CD8-positive, alpha-beta memory T cell (primary cell): ENCODE measurements around the gene BLOC1S3. TPM values are rescaled to one million over a fixed set of nuclear protein-coding genes. Genes with fewer than 3 reads are reported as not detected.
A peak's percentile ranks its signal among the peaks of the same experiment; 100 is the strongest.

Experiments used
- CTCF ChIA-PET: fragments of 350-600 bp; sonication (Branson Sonifier 250); formaldehyde crosslinking; loops from one replicate; lab custom pipeline; 2021; ENCODE audit warnings: antibody characterized with exemption; lab: Charles Lee
- POLR2A ChIA-PET: fragments of 350-600 bp; sonication (Branson Sonifier 250); formaldehyde crosslinking; loops from one replicate; lab custom pipeline; 2021; ENCODE audit warnings: antibody characterized with exemption; lab: Charles Lee
- DNase-seq, 5 donors: peaks; one replicate each; pipeline versions ENCODE4 v3.0.0 to v3.0.0-alpha.2; 2020 to 2022; ENCODE audit warnings: mixed read lengths in 1 of 5
- H3K27ac ChIP-seq: one replicate; pipeline ENCODE4 v1.7.0; 2013; ENCODE audit warnings: low read depth, mild to moderate bottlenecking, low read length, moderate library complexity
- H3K27me3 ChIP-seq: 2 replicates; pipeline ENCODE4 v1.7.0; 2013; ENCODE audit warnings: low read length, mild to moderate bottlenecking; ENCODE audit not compliant: insufficient read depth, poor library complexity, severe bottlenecking
- H3K36me3 ChIP-seq: 2 replicates; pipeline ENCODE4 v1.7.0; 2013; ENCODE audit warnings: mild to moderate bottlenecking, low read length, moderate library complexity; ENCODE audit not compliant: insufficient read depth
- H3K4me1 ChIP-seq: 2 replicates; pipeline ENCODE4 v1.7.0; 2013; ENCODE audit warnings: mild to moderate bottlenecking, low read length, moderate library complexity; ENCODE audit not compliant: insufficient read depth
- H3K4me3 ChIP-seq: 2 replicates; pipeline ENCODE4 v1.7.0; 2013; ENCODE audit warnings: mild to moderate bottlenecking, low read length
- H3K9me3 ChIP-seq: 2 replicates; pipeline ENCODE4 v1.7.0; 2013; ENCODE audit warnings: mild to moderate bottlenecking, low read length
- H3K27ac Mint-ChIP-seq, 8 donors: one replicate each; pipeline ENCODE4 v1.8.0; 2020 to 2021; ENCODE audit warnings: mixed read lengths in 8 of 8, mild to moderate bottlenecking in 6 of 8, inconsistent platforms in 3 of 8, moderate library complexity in 3 of 8
- H3K27me3 Mint-ChIP-seq, 2 donors: one replicate each; pipeline ENCODE4 v1.8.0; 2020 to 2021; ENCODE audit warnings: mixed read lengths in 2 of 2, mild to moderate bottlenecking in 1 of 2, moderate library complexity in 1 of 2
- H3K36me3 Mint-ChIP-seq, 3 donors: one replicate each; pipeline ENCODE4 v1.8.0; 2020 to 2021; ENCODE audit warnings: mixed read lengths in 3 of 3, inconsistent platforms in 1 of 3, mild to moderate bottlenecking in 1 of 3
- H3K4me1 Mint-ChIP-seq, 3 donors: one replicate each; pipeline ENCODE4 v1.8.0; 2020 to 2021; ENCODE audit warnings: mixed read lengths in 3 of 3, inconsistent platforms in 1 of 3, mild to moderate bottlenecking in 1 of 3
- H3K4me3 Mint-ChIP-seq, 7 donors: one replicate each; pipeline ENCODE4 v1.8.0; 2020 to 2021; ENCODE audit warnings: mixed read lengths in 7 of 7, mild to moderate bottlenecking in 6 of 7, moderate library complexity in 4 of 7, inconsistent platforms in 2 of 7
- H3K9me3 Mint-ChIP-seq, 5 donors: one replicate each; pipeline ENCODE4 v1.8.0; 2020 to 2022; ENCODE audit warnings: mixed read lengths in 5 of 5, mild to moderate bottlenecking in 3 of 5, moderate library complexity in 2 of 5, inconsistent platforms in 1 of 5
- polyA plus RNA-seq: library from polyadenylated mRNA; unstranded; fragments of 300-500 nt; fragmentation: Illumina TruSeq; gene quantifications from one replicate; pipeline ENCODE4 v1.2.3, GENCODE V29; 2021
- total RNA-seq, 2 experiments: library from RNA; stranded (reverse); gene quantifications; one replicate each; pipeline ENCODE4 v1.2.3, GENCODE V29; 2021

The BLOC1S3 gene
- total and polyA plus RNA-seq, 3 experiments from 2014 or later: 12.4 to 19.9 (median 12.4) TPM

DNA sequence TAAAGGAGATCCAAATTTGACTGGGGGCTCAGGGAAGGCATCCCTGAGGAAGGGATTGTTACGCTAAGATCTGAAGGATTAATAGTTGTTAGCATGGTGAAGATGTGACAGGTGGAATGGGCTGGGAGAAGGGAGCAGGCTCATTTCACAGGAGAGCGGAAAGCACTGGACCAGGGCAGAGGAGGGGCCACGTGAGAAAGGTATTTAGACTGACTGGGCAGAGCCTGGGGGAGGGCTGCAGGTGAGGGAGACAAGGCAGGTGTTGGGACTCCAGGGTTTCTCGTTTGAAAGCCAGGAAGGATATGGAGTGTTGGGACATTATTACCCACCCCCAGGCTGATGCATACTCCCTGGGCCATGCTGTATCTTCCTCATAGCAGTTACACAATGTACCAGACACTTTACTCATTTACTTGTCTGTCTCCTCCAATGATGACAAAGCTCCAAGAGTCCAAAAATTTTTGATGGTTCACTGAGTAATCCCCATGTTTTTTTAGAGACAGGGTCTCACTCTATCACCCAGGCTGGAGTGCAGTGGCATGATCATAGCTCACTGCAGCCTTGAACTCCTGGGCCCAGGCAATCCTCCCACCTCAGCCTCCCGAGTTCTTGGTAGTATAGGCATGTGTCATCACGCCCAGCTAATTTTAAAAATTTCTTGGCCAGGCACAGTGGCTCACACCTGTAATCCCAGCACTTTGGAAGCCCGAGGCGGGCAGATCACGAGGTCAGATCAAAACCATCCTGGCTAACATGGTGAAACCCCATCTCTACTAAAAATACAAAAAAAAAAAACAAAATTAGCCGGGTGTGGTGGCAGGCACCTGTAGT is 2.9 kb upstream of the BLOC1S3 start:
- ChIA-PET POLR2A (no interaction called here), CTCF (no interaction called here)
- Histone ChIP-seq H3K9me3 (no peaks in the 10 kb centered on the region), H3K36me3 (no peaks in the 10 kb centered on the region), H3K27ac (no peak overlapping the region), H3K4me1 (peaks cover 49% of the 10 kb centered on the region), H3K4me3 (no peak overlapping the region), H3K27me3 (no peaks in the 10 kb centered on the region)
- H3K4me3 Mint-ChIP-seq: peak overlapping the region in 6 of 7 donors; percentile 5 to 79 (median 36)
- H3K4me1 Mint-ChIP-seq: peaks cover 39 to 56% (median 45%) of the 10 kb centered on the region in 3 donors
- no peaks in the 10 kb centered on the region for H3K9me3 Mint-ChIP-seq
- peak overlapping the region in 6 of 8 donors; percentile 7 to 71 (median 50) for H3K27ac Mint-ChIP-seq
- no peak for DNase-seq
- no peaks in the 10 kb centered on the region for H3K27me3 Mint-ChIP-seq
- peaks cover 0 to 15% (median 0%) of the 10 kb centered on the region in 3 donors for H3K36me3 Mint-ChIP-seq

DNA sequence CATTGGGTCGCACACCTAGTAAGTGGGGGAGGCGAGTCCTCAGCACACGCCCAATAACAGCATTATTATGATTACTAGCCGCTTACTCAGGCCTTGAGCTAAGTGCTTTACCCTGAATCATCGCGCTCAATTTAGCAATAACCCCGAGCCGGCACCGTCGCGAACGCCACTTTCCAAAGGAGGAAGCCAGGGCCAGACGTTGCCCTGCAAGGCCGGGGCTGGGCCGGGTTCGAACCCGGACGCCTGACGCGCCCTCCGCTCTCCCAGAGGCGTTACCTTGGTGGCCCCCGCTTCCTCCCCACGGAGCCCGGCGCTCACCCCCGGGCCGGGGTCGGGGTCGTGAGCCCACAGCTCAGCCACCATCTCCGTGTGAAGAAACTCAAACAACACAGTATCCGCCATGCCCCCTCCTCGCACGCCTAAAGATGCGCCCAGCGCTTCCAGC is 745 bp upstream of the BLOC1S3 start, which contains the start of gene TRAPPC6A:
TRAPPC6A (minus strand) TSS at position 421 of the 445 bp plus-strand sequence; CDS start at position 402, 19 bp downstream.
- Histone ChIP-seq H3K4me1 (peaks cover 39% of the 10 kb centered on the region), H3K27ac (peak within 1 kb of the TSS; percentile 94), H3K36me3 (peaks cover 9% of the 10 kb centered on the region), H3K4me3 (peak within 1 kb of the TSS; percentile 99), H3K27me3 (no peaks in the 10 kb centered on the region), H3K9me3 (no peaks in the 10 kb centered on the region)
- Mint-ChIP-seq H3K36me3 (peaks cover 0 to 28% (median 3%) of the 10 kb centered on the region in 3 donors), H3K4me3 (peak within 1 kb of the TSS; percentile 82 to 95 (median 91)), H3K4me1 (peaks cover 36 to 52% (median 42%) of the 10 kb centered on the region in 3 donors), H3K27ac (peak within 1 kb of the TSS; percentile 77 to 98 (median 95)), H3K27me3 (no peaks in the 10 kb centered on the region), H3K9me3 (no peaks in the 10 kb centered on the region)
- DNase-seq: no peak
- ChIA-PET POLR2A (interaction anchor here (1.0 to 2.8 kb wide), 6 partner anchors 10 to 725 kb away, joined by 4 to 24 read pairs (median 5); partner anchors contain the start of genes MYPOP and PPP1R37), CTCF (interaction anchor here (1.1 to 2.0 kb wide), 9 partner anchors 10 to 91 kb away, joined by 3 to 16 read pairs (median 5); partner anchors contain the start of gene PPP1R37)

DNA sequence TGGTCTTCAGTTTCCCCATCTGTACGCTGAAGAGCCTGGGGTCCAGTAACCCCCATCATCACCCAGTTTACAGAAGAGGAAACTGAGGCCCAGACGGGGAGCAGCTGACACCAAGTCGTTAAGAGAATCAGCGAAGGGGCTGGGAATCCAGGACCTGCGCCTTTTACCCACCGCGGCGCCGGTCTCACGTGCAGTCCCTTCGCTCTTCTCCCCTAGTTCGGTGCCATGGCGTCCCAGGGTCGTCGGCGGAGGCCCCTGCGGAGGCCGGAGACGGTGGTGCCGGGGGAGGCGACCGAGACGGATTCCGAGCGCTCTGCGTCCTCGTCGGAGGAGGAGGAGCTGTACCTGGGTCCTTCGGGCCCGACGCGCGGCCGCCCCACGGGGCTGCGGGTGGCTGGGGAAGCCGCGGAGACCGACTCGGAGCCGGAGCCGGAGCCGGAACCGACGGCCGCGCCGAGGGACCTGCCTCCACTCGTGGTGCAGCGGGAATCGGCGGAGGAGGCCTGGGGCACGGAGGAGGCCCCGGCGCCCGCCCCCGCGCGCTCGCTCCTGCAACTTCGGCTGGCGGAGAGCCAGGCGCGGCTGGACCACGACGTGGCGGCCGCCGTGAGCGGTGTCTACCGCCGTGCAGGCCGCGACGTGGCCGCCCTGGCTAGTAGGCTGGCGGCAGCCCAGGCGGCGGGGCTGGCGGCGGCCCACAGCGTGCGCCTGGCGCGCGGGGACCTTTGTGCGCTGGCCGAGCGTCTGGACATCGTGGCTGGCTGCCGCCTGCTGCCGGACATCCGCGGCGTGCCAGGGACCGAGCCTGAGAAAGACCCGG is 698 bp downstream of the BLOC1S3 start:
- Mint-ChIP-seq H3K4me3 (peak overlapping the region; percentile 82 to 95 (median 91)), H3K27ac (peak overlapping the region; percentile 77 to 98 (median 94)), H3K9me3 (no peaks in the 10 kb centered on the region), H3K36me3 (peaks cover 0 to 30% (median 3%) of the 10 kb centered on the region in 3 donors), H3K27me3 (no peaks in the 10 kb centered on the region), H3K4me1 (peaks cover 35 to 54% (median 43%) of the 10 kb centered on the region in 3 donors)
- no peaks in the 10 kb centered on the region for H3K27me3 ChIP-seq
- H3K27ac ChIP-seq: peak overlapping the region; percentile 89
- CTCF ChIA-PET: interaction anchor here (1.1 to 2.0 kb wide), 9 partner anchors 9 to 92 kb away, joined by 3 to 16 read pairs (median 5); partner anchors contain the start of gene PPP1R37
- POLR2A ChIA-PET: interaction anchor here (0.6 to 2.8 kb wide), 8 partner anchors 15 to 723 kb away, joined by 3 to 24 read pairs (median 5); partner anchors contain the start of genes CLASRP, DMPK, MYPOP and PPP1R37
- H3K9me3 ChIP-seq: no peaks in the 10 kb centered on the region
- H3K36me3 ChIP-seq: peaks cover 9% of the 10 kb centered on the region
- DNase-seq: peak in 4 of 5 donors; percentile 17 to 65 (median 37)
- peak overlapping the region; percentile 99 for H3K4me3 ChIP-seq
- peaks cover 31% of the 10 kb centered on the region for H3K4me1 ChIP-seq

DNA sequence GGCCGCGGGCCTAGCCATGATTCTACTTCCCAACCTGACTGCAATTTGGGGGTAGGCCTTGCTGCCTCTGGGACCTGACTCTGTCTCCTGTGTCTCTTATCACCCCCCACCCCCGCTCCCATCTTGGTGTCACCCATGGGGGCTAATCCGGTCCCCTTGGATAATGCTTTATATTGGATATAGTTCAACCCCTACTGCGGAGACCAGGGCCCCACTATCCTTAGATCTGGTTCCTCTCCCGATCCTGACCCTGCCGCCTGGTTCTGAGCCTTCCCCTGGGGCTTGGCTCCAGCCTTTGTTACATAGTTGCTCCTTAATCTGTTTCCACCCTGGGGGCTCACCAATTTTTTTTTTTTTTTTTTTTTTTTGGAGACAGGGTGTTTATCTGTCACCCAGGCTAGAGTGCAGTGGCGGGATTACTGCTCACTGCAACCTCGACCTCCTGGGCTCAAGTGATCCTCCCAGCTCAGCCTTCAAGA is 1.3 kb downstream of the BLOC1S3 start:
- H3K4me1 ChIP-seq: peaks cover 31% of the 10 kb centered on the region
- Mint-ChIP-seq H3K27me3 (no peaks in the 10 kb centered on the region), H3K4me1 (peaks cover 37 to 56% (median 45%) of the 10 kb centered on the region in 3 donors), H3K9me3 (no peaks in the 10 kb centered on the region), H3K27ac (peak overlapping the region in 4 of 8 donors; percentile 54 to 82 (median 72)), H3K4me3 (peak overlapping the region; percentile 69 to 90 (median 76)), H3K36me3 (peaks cover 0 to 30% (median 3%) of the 10 kb centered on the region in 3 donors)
- POLR2A ChIA-PET: interaction anchor here (1.4 to 2.8 kb wide), 3 partner anchors 27 to 141 kb away, joined by 5 to 24 read pairs (median 19); partner anchors contain the start of genes CLASRP and PPP1R37
- no peaks in the 10 kb centered on the region for H3K9me3 ChIP-seq
- H3K27me3 ChIP-seq: no peaks in the 10 kb centered on the region
- H3K27ac ChIP-seq: peak overlapping the region; percentile 89
- peaks cover 9% of the 10 kb centered on the region for H3K36me3 ChIP-seq
- no peak for DNase-seq
- CTCF ChIA-PET: interaction anchor here (1.7 kb wide), 1 partner anchor 121 kb away, joined by 5 read pairs; no protein-coding TSS in a partner anchor
- H3K4me3 ChIP-seq: peak overlapping the region; percentile 26

DNA sequence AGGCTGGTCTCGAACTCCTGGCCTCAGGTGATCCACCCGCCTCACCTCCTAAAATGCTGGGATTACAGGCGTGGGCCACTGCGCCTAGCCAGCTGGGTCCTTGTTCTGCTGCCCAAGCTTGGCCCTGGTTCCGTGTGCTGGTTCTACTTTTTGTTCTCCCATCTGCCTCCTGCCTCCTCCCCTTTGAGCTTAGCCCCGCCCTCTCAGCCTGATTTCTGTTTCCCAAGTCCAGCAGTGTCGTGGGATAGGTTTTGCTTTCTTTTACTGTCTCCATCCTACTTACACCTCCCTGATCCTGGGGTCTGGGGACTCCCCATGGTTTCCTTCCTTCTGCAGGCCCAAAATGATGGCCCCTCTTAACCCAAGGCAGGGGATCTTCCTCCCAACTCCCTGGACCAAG is 2.4 kb downstream of the BLOC1S3 start:
- H3K9me3 Mint-ChIP-seq: no peaks in the 10 kb centered on the region
- peak overlapping the region; percentile 59 to 90 (median 76) for H3K4me3 Mint-ChIP-seq
- H3K27me3 ChIP-seq: no peaks in the 10 kb centered on the region
- no peak overlapping the region for H3K27ac ChIP-seq
- H3K36me3 Mint-ChIP-seq: peaks cover 0 to 27% (median 3%) of the 10 kb centered on the region in 3 donors
- H3K27me3 Mint-ChIP-seq: no peaks in the 10 kb centered on the region
- CTCF ChIA-PET: interaction anchor here (1.7 kb wide), 1 partner anchor 122 kb away, joined by 5 read pairs; no protein-coding TSS in a partner anchor
- H3K4me3 ChIP-seq: no peak overlapping the region
- H3K4me1 ChIP-seq: peaks cover 31% of the 10 kb centered on the region
- H3K4me1 Mint-ChIP-seq: peaks cover 37 to 51% (median 43%) of the 10 kb centered on the region in 3 donors
- H3K9me3 ChIP-seq: no peaks in the 10 kb centered on the region
- POLR2A ChIA-PET: no interaction called here
- H3K27ac Mint-ChIP-seq: peak overlapping the region in 6 of 8 donors; percentile 67 to 85 (median 80)
- no peak for DNase-seq
- peaks cover 9% of the 10 kb centered on the region for H3K36me3 ChIP-seq

DNA sequence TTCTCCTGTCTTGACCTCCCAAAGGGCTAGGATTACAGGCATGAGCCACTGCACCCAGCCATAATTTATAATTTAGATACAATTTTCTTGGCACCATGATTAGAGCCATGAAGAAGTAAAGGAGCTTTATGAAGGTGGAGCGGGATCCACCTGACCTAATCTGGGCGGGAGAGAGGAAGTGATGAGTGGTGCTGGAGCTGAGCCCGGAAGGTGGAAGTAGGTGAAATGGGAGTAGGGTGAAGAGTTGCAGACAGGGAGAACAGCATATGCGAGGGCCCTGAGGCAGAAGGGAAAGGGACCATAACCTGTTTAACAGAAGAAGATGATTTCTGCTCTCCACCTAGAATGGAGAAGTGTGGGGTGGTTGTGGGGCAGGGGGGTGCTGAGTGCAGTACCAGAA is 4.2 kb downstream of the BLOC1S3 start:
- DNase-seq: no peak
- ChIA-PET CTCF (interaction anchor here (1.0 to 1.2 kb wide), 3 partner anchors 21 to 143 kb away, joined by 3 read pairs; no protein-coding TSS in a partner anchor), POLR2A (no interaction called here)

DNA sequence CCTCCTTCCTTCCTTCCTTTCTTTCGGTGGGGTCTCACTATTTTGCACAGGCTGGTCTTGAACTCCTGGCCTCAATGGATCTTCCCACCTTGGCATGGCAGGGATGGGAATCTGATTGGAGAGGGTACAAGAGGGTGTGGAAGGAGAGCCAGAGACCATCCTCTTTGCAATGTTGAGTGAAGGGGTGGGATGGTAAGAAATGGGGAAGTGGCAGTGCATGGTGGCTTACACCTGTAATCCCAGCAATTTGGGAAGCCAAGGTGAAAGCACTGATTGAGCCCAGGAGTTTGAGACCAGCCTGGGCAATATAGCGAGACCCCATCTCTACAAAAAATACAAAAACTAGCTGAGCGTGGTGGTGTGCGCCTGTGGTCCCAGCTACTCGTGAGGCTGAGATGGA is 5.5 kb downstream of the BLOC1S3 start:
- peaks cover 30% of the 10 kb centered on the region for H3K4me1 ChIP-seq
- Mint-ChIP-seq H3K27ac (no peak overlapping the region), H3K9me3 (no peaks in the 10 kb centered on the region), H3K27me3 (no peaks in the 10 kb centered on the region), H3K4me1 (peaks cover 37 to 45% (median 38%) of the 10 kb centered on the region in 3 donors), H3K4me3 (no peak overlapping the region), H3K36me3 (peaks cover 0 to 20% (median 3%) of the 10 kb centered on the region in 3 donors)
- CTCF ChIA-PET: interaction anchor here (1.1 kb wide), 1 partner anchor 168 kb away, joined by 3 read pairs; no protein-coding TSS in a partner anchor
- H3K36me3 ChIP-seq: peaks cover 9% of the 10 kb centered on the region
- no peaks in the 10 kb centered on the region for H3K9me3 ChIP-seq
- no peaks in the 10 kb centered on the region for H3K27me3 ChIP-seq
- no peak for DNase-seq
- POLR2A ChIA-PET: interaction anchor here (0.7 kb wide), 1 partner anchor 9 kb away, joined by 4 read pairs; no protein-coding TSS in a partner anchor
- H3K27ac ChIP-seq: no peak overlapping the region
- no peak overlapping the region for H3K4me3 ChIP-seq

More for the DNA sequence above, 4.2 kb downstream of the BLOC1S3 start:
- no peak overlapping the region for H3K27ac ChIP-seq
- H3K4me1 ChIP-seq: peaks cover 30% of the 10 kb centered on the region
- Mint-ChIP-seq H3K27me3 (no peaks in the 10 kb centered on the region), H3K4me1 (peaks cover 39 to 49% (median 43%) of the 10 kb centered on the region in 3 donors), H3K9me3 (no peaks in the 10 kb centered on the region), H3K4me3 (no peak overlapping the region), H3K27ac (peak overlapping the region in 2 of 8 donors; percentile 32 to 59), H3K36me3 (peaks cover 0 to 27% (median 3%) of the 10 kb centered on the region in 3 donors)
- peaks cover 9% of the 10 kb centered on the region for H3K36me3 ChIP-seq
- no peaks in the 10 kb centered on the region for H3K9me3 ChIP-seq
- no peaks in the 10 kb centered on the region for H3K27me3 ChIP-seq
- H3K4me3 ChIP-seq: no peak overlapping the region
